OCI-M2 (cell line): Measurements from ENCODE around the gene POU6F2.

Experiments used
- DNase-seq: peaks from one replicate; lab custom pipeline; 2025; ENCODE audit not compliant: unreplicated experiment; lab: John Stamatoyannopoulos, UW

Gene POU6F2

GRCh38 chr7:39430441-39430840 lies 452.7 kb downstream of the POU6F2 start:
- no peak for DNase-seq

GRCh38 chr7:39430909-39431641 lies 453.4 kb downstream of the POU6F2 start:
- DNase-seq, result no peak

GRCh38 chr7:39432368-39432767 lies 454.7 kb downstream of the POU6F2 start:
- DNase-seq, result no peak

- DNase-seq, result no peak
These were observed 455.2 kb downstream of the POU6F2 start for GRCh38 chr7:39432807-39433416.

- DNase-seq, result no peak
These were observed 455.8 kb downstream of the POU6F2 start for GRCh38 chr7:39433550-39433949.

GRCh38 chr7:39434012-39434411 lies 456.3 kb downstream of the POU6F2 start:
- no peak for DNase-seq

GRCh38 chr7:39446546-39446945 lies 468.8 kb downstream of the POU6F2 start:
- DNase-seq, result no peak

GRCh38 chr7:39451901-39452300 lies 474.2 kb downstream of the POU6F2 start:
- DNase-seq, result no peak

GRCh38 chr7:39453743-39454355 lies 476.1 kb downstream of the POU6F2 start:
- no peak for DNase-seq

- no peak for DNase-seq
These were observed 480.5 kb downstream of the POU6F2 start for GRCh38 chr7:39458061-39458745.

- no peak for DNase-seq
These were observed 481.9 kb downstream of the POU6F2 start for GRCh38 chr7:39459636-39460035.

GRCh38 chr7:39460486-39460885 lies 482.8 kb downstream of the POU6F2 start:
- DNase-seq, result no peak

- no peak for DNase-seq
These were observed 483.6 kb downstream of the POU6F2 start for GRCh38 chr7:39461263-39461820.

GRCh38 chr7:39463252-39463651 lies 485.5 kb downstream of the POU6F2 start:
- no peak for DNase-seq

GRCh38 chr7:39464350-39465054 lies 486.8 kb downstream of the POU6F2 start:
- no peak for DNase-seq

GRCh38 chr7:39465055-39465929 lies 487.6 kb downstream of the POU6F2 start:
- DNase-seq, result no peak

GRCh38 chr7:39468261-39468660 lies 490.6 kb downstream of the POU6F2 start:
- DNase-seq, result no peak

- DNase-seq, result no peak
These were observed 491.2 kb downstream of the POU6F2 start for GRCh38 chr7:39468808-39469374.

GRCh38 chr7:39480901-39481300 lies 503.2 kb downstream of the POU6F2 start:
- no peak for DNase-seq
